C4-2B (cell line): ENCODE measurements around the gene TMCO4.

ENCODE experiments used
- ZFX ChIP-seq: fragments of 450-650 bp; IDR thresholded peaks from 2 replicates; pipeline ENCODE4 v1.6.1; 2017
- TF ChIP-seq, protein P1 (sequence below): fragments of 450-650 bp; conservative IDR thresholded peaks from 2 replicates; pipeline ENCODE4 v1.5.1; 2017; ENCODE audit warnings: mild to moderate bottlenecking

DNA sequence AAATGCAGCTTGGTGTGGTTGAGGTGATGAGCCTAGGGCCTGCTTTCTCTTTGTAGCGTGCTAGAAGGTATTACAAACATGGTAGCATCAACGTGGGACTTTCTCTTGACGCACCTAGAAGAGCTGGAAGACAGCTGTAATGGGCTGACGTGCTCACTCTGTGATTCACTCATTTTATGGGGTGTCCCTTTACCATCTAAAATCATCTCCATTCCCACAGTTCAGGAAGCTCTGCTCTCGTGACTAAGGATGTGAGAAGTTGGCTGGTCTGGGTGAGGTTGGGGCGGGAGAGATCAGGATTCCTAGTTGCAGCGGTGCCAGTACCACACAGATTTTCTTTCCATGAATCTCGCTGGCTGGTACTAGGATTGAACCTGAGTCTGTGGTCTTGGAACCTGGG is 130.8 kb downstream of the TMCO4 start:
- TF ChIP-seq, protein P1, sequence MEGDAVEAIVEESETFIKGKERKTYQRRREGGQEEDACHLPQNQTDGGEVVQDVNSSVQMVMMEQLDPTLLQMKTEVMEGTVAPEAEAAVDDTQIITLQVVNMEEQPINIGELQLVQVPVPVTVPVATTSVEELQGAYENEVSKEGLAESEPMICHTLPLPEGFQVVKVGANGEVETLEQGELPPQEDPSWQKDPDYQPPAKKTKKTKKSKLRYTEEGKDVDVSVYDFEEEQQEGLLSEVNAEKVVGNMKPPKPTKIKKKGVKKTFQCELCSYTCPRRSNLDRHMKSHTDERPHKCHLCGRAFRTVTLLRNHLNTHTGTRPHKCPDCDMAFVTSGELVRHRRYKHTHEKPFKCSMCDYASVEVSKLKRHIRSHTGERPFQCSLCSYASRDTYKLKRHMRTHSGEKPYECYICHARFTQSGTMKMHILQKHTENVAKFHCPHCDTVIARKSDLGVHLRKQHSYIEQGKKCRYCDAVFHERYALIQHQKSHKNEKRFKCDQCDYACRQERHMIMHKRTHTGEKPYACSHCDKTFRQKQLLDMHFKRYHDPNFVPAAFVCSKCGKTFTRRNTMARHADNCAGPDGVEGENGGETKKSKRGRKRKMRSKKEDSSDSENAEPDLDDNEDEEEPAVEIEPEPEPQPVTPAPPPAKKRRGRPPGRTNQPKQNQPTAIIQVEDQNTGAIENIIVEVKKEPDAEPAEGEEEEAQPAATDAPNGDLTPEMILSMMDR: no peak
- TF ChIP-seq ZFX: no peak
